Measurements from ENCODE around the gene LRRC75A. TPM values are rescaled to one million over a fixed set of nuclear protein-coding genes. Genes with fewer than 3 reads are reported as not detected.
A peak's percentile ranks its signal among the peaks of the same experiment; 100 is the strongest.

Gene LRRC75A
- total and polyA plus RNA-seq, 2 donors (not counting 1 experiment from before 2014, with no cell fraction given), result 2.0 to 3.4 TPM

DNA sequence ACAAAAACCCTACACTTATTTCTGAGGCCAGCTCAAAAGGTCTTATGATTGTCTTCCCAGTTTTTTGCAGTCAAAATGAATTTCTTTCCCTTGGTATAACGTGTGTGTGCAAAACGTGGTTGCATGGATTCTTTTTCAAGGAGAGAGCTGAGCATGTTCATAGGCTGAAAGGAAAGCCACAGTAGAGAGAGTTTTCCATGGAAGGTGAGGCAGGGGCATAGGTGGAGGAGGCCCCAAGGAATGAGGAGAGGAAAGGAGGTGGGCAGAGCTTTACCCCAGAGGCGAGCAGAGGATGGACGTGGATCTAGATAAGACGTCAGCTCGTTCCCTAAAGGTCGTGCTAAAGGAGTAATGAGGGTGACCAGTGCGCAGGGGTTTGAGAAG, 53.8 kb downstream of the LRRC75A start:
- peaks cover 16 to 26% of the 10 kb centered on the region in 2 donors for H3K4me1 ChIP-seq (ENCODE audit: control insufficient read depth in 2 of 2, insufficient read depth in 2 of 2, low read length in 2 of 2)
- CTCF ChIA-PET, result interaction anchor here (0.8 to 3.6 kb wide), 10 partner anchors 10 to 98 kb away, joined by 3 to 19 read pairs (median 8); partner anchors contain the start of genes TRPV2 and UBB
- 23% methylated on average over 8 of the region's 8 CpGs for whole genome bisulfite sequencing (ENCODE audit: insufficient coverage)
- peaks cover 43% of the 10 kb centered on the region for H3K79me2 ChIP-seq (ENCODE audit: control insufficient read depth, insufficient read depth, low read length)
- Mint-ChIP-seq H3K9me3 (ENCODE audit: insufficient read depth) (no peaks in the 10 kb centered on the region), H3K4me3 (peak overlapping the region; percentile 99), H3K4me1 (peaks cover 43% of the 10 kb centered on the region), H3K27me3 (no peaks in the 10 kb centered on the region), H3K27ac (peak overlapping the region; percentile 96)
- no peaks in the 10 kb centered on the region for H3K27me3 ChIP-seq (replicated peaks in 1 of 4; ENCODE audit: control extremely low read depth in 1 of 4, control insufficient read depth in 3 of 4, insufficient read depth in 4 of 4, low read length in 3 of 4)
- intact Hi-C loops (cut with micrococcal nuclease), result loop anchor here (1.0 to 5.0 kb wide), 6 partner anchors 22 to 221 kb away; partner anchors contain the start of genes NCOR1, PIGL and UBB
- peak overlapping the region; percentile 87 for H3K4me2 ChIP-seq (replicated peaks; ENCODE audit: low read depth, low read length, poor library complexity, severe bottlenecking)
- ATAC-seq (ENCODE audit: low read depth) (peak; percentile 2), DNase-seq (no peak)
- TF ChIP-seq EZH2 (IDR thresholded peaks at IDR 0.05; ENCODE audit: borderline replicate concordance, insufficient read depth, low read depth, low read length, poor library complexity, severe bottlenecking), result no peak
- TF ChIP-seq, protein P1, sequence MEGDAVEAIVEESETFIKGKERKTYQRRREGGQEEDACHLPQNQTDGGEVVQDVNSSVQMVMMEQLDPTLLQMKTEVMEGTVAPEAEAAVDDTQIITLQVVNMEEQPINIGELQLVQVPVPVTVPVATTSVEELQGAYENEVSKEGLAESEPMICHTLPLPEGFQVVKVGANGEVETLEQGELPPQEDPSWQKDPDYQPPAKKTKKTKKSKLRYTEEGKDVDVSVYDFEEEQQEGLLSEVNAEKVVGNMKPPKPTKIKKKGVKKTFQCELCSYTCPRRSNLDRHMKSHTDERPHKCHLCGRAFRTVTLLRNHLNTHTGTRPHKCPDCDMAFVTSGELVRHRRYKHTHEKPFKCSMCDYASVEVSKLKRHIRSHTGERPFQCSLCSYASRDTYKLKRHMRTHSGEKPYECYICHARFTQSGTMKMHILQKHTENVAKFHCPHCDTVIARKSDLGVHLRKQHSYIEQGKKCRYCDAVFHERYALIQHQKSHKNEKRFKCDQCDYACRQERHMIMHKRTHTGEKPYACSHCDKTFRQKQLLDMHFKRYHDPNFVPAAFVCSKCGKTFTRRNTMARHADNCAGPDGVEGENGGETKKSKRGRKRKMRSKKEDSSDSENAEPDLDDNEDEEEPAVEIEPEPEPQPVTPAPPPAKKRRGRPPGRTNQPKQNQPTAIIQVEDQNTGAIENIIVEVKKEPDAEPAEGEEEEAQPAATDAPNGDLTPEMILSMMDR (IDR thresholded peaks at IDR 0.05), result no peak
- H3K36me3 ChIP-seq (replicated peaks in 1 of 2; ENCODE audit: control extremely low read depth in 1 of 2, control insufficient read depth in 1 of 2, extremely low read depth in 1 of 2, insufficient read depth in 2 of 2, low read length in 1 of 2), result peaks cover 8 to 24% of the 10 kb centered on the region in 2 experiments
- POLR2A ChIA-PET, result interaction anchor here (1.3 to 2.8 kb wide), 6 partner anchors 22 to 223 kb away, joined by 4 to 30 read pairs (median 6); partner anchors contain the start of genes NCOR1, TRPV2 and UBB
- H3K9ac ChIP-seq (ENCODE audit: low read length), result peak overlapping the region; percentile 93
- H2AFZ ChIP-seq (ENCODE audit: insufficient read depth, low read depth, low read length, poor library complexity, severe bottlenecking), result peak overlapping the region; percentile 88
- H4K20me1 ChIP-seq (ENCODE audit: control insufficient read depth, insufficient read depth, low read length, poor library complexity, severe bottlenecking), result peaks cover 18% of the 10 kb centered on the region
- H3K9me3 ChIP-seq (ENCODE audit: control extremely low read depth in 1 of 3, control insufficient read depth in 2 of 3, insufficient read depth in 1 of 3, low read length in 2 of 3), result no peaks in the 10 kb centered on the region
- H3K27ac ChIP-seq (ENCODE audit: low read length in 2 of 2), result peak overlapping the region; percentile 68 to 92
- H3K4me3 ChIP-seq (ENCODE audit: control extremely low read depth in 1 of 5, extremely low read depth in 1 of 5, insufficient read depth in 1 of 5, low read depth in 2 of 5, low read length in 4 of 5), result peak overlapping the region; percentile 87 to 94 (median 88)

DNA sequence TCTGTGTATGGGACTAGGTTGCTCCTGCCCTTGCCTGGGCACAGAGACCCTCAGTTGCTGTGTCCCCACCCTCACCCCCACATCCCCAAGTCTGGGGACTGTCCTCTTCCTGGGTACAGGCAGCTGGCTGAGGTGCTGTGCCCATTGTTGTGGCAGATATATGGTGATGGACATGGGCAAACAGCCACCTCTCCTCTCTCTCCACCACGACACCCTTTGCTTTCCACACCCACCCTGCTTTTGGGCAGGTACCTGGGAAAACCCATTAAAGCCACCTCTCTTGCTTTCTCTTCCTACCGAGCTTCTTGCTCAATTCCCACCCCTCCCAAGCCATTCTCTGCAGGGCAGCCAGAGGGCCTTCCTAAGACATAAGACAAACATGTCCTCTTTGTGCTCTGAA, 54.9 kb downstream of the LRRC75A start:
- ChIA-PET POLR2A (interaction anchor here (0.6 to 2.1 kb wide), 2 partner anchors 13 to 99 kb away, joined by 3 to 9 read pairs; no protein-coding TSS in a partner anchor), CTCF (interaction anchor here (0.9 to 3.2 kb wide), 4 partner anchors 9 to 152 kb away, joined by 3 to 19 read pairs (median 10); partner anchors contain the start of gene TRPV2)
- H2AFZ ChIP-seq (ENCODE audit: insufficient read depth, low read depth, low read length, poor library complexity, severe bottlenecking), result no peak overlapping the region
- no peak overlapping the region for H3K9ac ChIP-seq (ENCODE audit: low read length)
- peaks cover 7% of the 10 kb centered on the region for H4K20me1 ChIP-seq (ENCODE audit: control insufficient read depth, insufficient read depth, low read length, poor library complexity, severe bottlenecking)
- peaks cover 16 to 26% of the 10 kb centered on the region in 2 donors for H3K4me1 ChIP-seq (ENCODE audit: control insufficient read depth in 2 of 2, insufficient read depth in 2 of 2, low read length in 2 of 2)
- H3K27me3 Mint-ChIP-seq, result no peaks in the 10 kb centered on the region
- H3K9me3 ChIP-seq (ENCODE audit: control extremely low read depth in 1 of 3, control insufficient read depth in 2 of 3, insufficient read depth in 1 of 3, low read length in 2 of 3), result no peaks in the 10 kb centered on the region
- peak overlapping the region; percentile 54 for H3K4me3 Mint-ChIP-seq
- TF ChIP-seq EZH2 (IDR thresholded peaks at IDR 0.05; ENCODE audit: borderline replicate concordance, insufficient read depth, low read depth, low read length, poor library complexity, severe bottlenecking), result no peak
- TF ChIP-seq, protein P1 (IDR thresholded peaks at IDR 0.05), result no peak
- 79% methylated on average over 2 of the region's 2 CpGs for WGBS (ENCODE audit: insufficient coverage)
- no peak overlapping the region for H3K4me3 ChIP-seq (ENCODE audit: control extremely low read depth in 1 of 5, extremely low read depth in 1 of 5, insufficient read depth in 1 of 5, low read depth in 2 of 5, low read length in 4 of 5)
- H3K4me2 ChIP-seq (replicated peaks; ENCODE audit: low read depth, low read length, poor library complexity, severe bottlenecking), result no peak overlapping the region
- H3K4me1 Mint-ChIP-seq, result peaks cover 38% of the 10 kb centered on the region
- peaks cover 32% of the 10 kb centered on the region for H3K79me2 ChIP-seq (ENCODE audit: control insufficient read depth, insufficient read depth, low read length)
- H3K36me3 ChIP-seq (replicated peaks in 1 of 2; ENCODE audit: control extremely low read depth in 1 of 2, control insufficient read depth in 1 of 2, extremely low read depth in 1 of 2, insufficient read depth in 2 of 2, low read length in 1 of 2), result peaks cover 1 to 15% of the 10 kb centered on the region in 2 experiments
- H3K27ac Mint-ChIP-seq, result peak overlapping the region; percentile 21
- intact Hi-C loops (cut with micrococcal nuclease), result loop anchor here (5.0 kb wide), 2 partner anchors 100 to 220 kb away; partner anchors contain the start of genes NCOR1 and PIGL
- DNase-seq (no peak), ATAC-seq (ENCODE audit: low read depth) (no peak)
- no peaks in the 10 kb centered on the region for H3K27me3 ChIP-seq (replicated peaks in 1 of 4; ENCODE audit: control extremely low read depth in 1 of 4, control insufficient read depth in 3 of 4, insufficient read depth in 4 of 4, low read length in 3 of 4)
- no peak overlapping the region for H3K27ac ChIP-seq (ENCODE audit: low read length in 2 of 2)
- H3K9me3 Mint-ChIP-seq (ENCODE audit: insufficient read depth), result no peaks in the 10 kb centered on the region

Data from B cell (primary cell).